CD4-positive, alpha-beta T cell treated with Interleukin-17A for 4 hours (primary cell): Measurements from ENCODE around the gene SGO2.

ENCODE experiments used
- DNase-seq: peaks from one replicate; pipeline ENCODE4 v3.0.0-alpha.2; 2020; ENCODE audit warnings: mixed read lengths

SGO2 gene

GRCh38 chr2:200525882-200526651 lies at the start of gene SGO2:
SGO2 (plus strand) TSS chr2:200526207; CDS start chr2:200532976, 6,769 bp downstream.
- peak; percentile 97 for DNase-seq

GRCh38 chr2:200476836-200477235 lies 49.2 kb upstream of the SGO2 start:
- DNase-seq: no peak

- DNase-seq: no peak
Measured at GRCh38 chr2:200477667-200478131, 48.3 kb upstream of the SGO2 start.

DNA sequence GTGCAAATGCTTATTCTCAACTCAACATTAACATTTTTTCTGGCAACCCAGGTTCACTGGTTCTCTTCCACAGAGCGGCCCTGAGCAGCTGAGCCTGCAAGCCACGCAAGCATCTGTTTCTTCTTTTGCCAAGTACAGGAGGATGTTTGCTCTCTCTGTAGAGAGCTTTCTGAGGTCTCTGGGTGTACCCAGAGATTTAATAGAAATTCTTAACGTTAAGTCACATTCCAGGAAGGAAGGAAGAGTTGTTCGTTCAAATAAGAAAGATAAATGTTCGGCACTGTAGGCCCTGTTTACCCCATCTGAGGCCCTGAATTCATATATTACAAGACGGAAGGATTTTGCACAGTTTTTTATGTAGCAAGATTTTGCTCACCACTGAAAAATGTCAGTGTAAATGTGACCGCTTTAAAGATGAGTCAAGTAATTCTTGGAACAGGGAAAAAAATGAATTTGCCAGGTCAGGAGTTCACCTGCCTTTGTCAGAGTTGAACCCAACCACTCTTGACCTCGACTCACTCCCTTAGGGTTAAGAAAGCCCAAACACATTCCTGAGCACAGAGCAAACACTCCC lies 46.2 kb upstream of the SGO2 start:
- DNase-seq: no peak

DNA sequence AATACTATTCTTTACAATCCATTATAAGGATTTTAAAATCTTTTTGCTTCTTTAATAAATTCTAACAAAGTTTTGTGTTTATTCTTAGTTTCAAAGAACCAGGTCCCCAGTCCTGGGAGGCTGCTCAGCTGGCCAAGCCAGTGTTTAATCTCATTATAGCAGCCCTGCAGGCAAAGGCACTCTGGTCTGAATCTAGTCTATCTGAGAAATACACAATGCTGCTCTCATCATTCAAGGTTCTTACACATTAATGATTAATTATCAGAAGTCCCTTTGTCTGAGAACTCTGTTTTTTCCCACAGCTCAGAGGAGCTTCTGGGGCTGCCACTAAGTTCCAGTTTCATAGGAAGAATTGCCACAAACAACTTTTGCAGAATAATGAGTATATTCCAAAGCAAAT lies 43.8 kb upstream of the SGO2 start:
- no peak for DNase-seq

DNA sequence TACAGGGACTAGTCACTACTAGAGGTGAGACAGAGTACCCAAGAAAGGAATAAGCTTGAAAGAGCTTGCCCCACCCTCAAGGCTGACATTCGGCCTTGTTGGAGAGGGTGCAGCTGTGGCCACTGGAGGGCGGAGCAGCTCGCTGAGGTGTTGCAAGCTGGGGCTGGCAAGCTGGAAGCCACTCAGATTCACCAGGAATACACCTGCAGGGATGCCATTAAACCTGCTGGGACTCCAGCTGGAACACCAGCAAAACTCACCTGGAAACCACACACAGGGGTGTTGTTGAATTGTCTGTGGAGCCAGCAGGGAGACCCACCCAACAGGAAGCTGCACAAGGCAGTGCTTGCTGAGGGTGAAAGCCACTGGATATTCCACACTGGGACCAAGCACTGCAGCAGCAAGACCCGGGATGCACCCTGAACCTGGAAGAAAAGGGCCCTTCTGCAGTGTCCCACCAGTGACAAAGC lies 42.2 kb upstream of the SGO2 start:
- peak; percentile 13 for DNase-seq

DNA sequence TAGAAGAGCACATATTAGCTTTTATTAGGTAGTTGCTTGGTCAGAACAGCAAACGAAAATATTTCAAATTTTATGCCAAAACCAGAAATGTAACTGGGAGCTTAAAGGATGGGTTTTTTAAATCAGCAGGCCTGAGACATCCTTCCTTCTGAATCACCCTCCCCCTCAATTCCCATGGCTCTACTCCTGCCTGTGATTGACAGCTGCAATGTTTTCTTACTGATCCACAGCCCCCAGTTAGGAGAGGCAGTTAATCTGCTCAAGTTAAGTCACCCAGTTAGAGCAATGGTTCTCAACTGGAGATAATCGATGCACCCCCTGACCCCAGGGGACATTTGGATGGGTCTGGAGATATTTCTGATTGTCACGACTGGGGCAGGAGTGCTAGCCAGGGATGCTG lies 41.1 kb upstream of the SGO2 start:
- no peak for DNase-seq

- DNase-seq: no peak
Measured at GRCh38 chr2:200486529-200486928, 39.5 kb upstream of the SGO2 start.

DNA sequence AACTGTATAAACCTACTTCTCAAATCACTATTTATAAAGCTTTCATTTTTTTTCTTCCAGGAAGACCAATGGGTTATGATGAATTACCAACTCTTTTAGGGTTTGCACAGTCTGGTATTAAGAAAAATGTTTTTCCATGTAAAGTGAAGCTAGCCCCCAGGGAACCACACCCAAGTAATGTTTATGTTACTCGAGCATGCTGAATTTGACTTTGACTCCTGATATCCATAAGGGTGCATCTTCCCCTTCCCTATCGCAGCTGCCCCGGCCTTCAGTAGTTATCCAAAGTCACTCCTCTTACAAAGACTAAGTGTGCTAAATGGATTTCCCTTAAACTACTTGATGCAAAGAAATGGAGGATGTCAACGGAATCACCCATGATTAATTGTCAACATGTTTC lies 37.8 kb upstream of the SGO2 start:
- no peak for DNase-seq

DNA sequence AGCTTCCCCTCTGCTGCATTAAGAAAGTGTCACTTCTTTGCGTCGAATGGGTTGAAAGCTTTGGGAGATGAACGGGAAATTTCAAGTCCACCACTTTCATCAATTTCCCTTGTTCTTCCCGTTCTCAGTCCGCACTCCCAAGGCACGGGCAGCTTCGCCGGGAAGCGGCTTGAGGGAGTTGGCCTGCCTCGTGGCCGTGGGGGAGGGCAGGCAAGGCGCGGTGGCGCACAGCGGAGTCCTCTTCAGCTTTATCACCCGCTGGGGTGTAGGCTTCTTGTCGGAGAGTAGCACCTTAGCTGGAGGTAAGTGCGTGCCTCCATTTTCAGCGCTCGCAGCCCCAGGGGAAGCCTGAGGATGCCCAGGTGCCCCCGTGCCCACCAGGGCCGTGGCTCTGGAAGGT lies 36.0 kb upstream of the SGO2 start:
- no peak for DNase-seq

- no peak for DNase-seq
Measured at GRCh38 chr2:200492656-200493055, 33.4 kb upstream of the SGO2 start.

GRCh38 chr2:200494048-200494447 lies 32.0 kb upstream of the SGO2 start:
- DNase-seq: no peak

DNA sequence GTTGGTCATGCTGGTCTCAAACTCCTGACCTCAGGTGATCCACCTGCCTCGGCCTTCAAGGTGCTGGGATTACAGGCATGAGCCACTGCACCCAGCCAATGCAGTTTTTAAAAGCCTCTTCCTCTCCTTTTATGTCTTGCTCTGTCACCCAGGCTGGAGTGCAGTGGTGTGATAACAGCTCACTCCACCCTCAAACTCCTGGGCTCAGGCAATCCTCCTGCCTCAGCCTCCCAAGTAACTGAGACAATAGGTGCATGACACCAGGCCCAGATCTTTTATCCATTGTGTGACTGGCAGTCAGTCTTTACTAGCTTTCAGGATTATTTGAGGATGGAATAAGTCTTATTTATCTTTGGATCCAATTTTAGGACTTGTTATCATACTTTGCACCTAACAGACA lies 29.3 kb upstream of the SGO2 start:
- no peak for DNase-seq

DNA sequence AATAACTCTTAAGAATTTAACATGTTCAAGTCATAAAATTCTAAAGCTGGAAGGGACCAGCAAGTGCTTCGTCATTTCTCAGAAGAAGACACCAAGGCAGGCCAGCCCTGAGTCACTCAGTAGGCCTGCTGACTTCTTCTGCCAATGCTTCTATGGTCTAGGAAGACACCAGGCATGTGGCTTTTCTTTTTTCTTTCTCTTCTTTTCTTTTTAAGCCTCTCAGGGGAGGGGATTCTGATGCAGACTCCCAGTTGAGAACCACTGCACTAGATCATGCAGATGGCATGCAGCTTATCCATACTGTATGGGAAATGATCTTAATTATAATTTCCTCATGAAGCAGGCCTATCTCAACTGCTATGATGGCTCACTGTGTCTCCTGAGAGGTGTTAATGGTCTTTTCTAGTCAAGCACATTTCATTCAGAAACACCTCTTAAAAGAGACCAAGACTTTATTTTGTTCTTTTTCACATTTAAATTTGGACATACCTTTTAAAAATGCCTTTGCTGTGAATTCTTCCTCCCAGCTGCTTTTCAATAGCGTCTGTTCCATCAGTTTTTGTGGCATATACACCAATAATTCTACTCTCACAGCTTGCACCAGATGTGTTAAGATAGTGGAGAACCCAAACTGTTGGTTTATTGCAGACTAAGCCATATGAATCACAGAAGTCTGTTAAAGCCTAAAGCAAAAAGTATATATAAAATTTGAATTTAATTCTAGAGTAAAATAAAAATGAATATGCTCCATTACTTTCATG lies 27.4 kb upstream of the SGO2 start:
- no peak for DNase-seq

- DNase-seq: no peak
Measured at GRCh38 chr2:200502196-200502595, 23.8 kb upstream of the SGO2 start.

DNA sequence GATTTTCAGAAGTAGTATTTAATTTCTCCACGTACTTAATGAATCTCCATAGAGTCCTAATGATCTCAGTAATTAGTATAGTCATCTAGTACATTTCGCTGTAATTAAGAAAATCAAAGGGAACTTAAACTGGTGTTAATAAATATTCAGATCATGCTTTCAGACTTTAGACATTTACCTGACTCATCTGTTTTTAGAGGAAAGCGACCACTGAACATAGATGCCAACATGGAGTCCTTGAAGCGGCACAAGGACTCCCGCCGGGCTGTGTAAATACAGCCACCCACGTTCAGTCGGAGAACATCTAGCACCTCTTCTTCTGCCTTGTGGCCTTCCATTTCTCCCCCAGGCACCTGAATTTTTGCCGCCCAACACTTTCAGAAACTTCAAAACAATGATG lies 19.3 kb upstream of the SGO2 start:
- no peak for DNase-seq

GRCh38 chr2:200507179-200507578 lies 18.8 kb upstream of the SGO2 start:
- no peak for DNase-seq

GRCh38 chr2:200509235-200509611 lies 16.8 kb upstream of the SGO2 start:
- peak; percentile 13 for DNase-seq

GRCh38 chr2:200509612-200510433 lies 16.2 kb upstream of the SGO2 start, which contains the start of gene KCTD18:
KCTD18 (minus strand) TSS chr2:200510068; CDS start chr2:200507016, 3,052 bp downstream.
- DNase-seq: peak; percentile 96

DNA sequence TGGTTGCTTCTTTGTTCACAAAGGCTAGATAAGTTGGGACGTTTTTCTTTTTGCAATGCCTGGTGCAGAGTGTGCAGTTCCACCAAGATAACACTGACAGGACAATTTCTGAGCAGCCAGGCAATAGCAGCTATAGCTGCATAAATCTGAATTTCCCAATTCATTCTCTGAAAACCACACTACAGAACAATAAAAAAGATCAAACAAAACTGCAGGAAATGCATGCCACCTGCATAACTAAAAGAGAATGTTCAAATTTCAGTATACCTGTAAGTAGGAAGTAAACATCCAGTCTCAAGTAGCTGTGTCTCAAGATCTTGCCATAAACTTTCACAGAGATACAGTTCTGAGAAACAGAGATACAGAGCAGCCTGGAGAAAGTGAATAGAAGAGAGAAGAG lies 10.9 kb upstream of the SGO2 start:
- no peak for DNase-seq

DNA sequence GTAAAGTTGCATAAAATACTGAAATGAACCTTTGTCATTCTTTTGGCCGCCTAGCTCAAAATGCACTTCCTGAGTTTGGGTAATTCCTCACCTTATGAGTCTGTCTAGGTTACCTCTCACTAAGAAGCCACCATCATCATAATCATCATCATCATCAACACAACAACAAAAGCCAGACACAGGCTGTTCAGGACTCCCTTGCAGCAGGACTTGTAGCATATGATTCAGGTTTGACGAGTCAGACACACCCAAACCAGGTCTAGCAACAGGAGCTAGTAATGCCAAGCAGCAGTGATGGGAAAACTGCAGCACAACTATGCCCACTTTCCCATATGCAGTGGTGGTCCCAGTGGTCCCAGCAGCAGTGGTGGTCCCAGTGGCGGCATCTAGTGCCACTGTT lies 2.8 kb upstream of the SGO2 start:
- DNase-seq: no peak

DNA sequence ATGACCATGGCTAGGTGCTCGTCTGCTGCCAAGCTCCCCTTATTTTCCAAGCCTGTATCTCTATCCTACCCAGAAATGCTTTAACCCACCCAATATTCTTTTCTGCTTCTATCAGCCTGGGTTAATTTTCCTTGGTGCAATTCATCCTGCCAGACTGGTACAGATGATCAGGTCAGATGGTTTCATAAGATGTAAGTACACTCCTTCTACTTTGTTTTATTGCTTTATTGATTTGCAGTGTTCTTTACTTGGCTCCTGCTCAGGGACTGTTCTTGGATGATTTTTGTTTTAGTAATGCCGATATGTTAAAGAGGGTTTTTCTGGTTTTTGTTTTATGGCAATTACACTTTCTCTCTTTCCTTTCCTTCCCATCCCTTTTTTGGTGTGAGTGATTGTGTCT lies 2.4 kb upstream of the SGO2 start:
- DNase-seq: no peak

GRCh38 chr2:200525066-200525465 lies 941 bp upstream of the SGO2 start:
- DNase-seq: no peak
